Activated naive CD4-positive, alpha-beta T cell treated with anti-CD3 and anti-CD28 coated beads, Interleukin-2, amount 50 U/mL, for 16 hours (primary cell): ENCODE results near the gene NT5C2.
"Not testable (repeated sequence)": the region's sequence is repeated elsewhere in the genome, so short reads cannot be mapped to it uniquely, and the experiment has no call there.

Experiments
- DNase-seq: peaks from one replicate; pipeline ENCODE4 v3.0.0-alpha.2; 2020

NT5C2 gene

GRCh38 chr10:103193107-103193819 lies at the start of gene NT5C2:
Gene NT5C2, minus strand, starts transcription at chr10:103193272. Its CDS starts 18,314 bp downstream, at chr10:103174958.
- peak; percentile 84 for DNase-seq

DNA sequence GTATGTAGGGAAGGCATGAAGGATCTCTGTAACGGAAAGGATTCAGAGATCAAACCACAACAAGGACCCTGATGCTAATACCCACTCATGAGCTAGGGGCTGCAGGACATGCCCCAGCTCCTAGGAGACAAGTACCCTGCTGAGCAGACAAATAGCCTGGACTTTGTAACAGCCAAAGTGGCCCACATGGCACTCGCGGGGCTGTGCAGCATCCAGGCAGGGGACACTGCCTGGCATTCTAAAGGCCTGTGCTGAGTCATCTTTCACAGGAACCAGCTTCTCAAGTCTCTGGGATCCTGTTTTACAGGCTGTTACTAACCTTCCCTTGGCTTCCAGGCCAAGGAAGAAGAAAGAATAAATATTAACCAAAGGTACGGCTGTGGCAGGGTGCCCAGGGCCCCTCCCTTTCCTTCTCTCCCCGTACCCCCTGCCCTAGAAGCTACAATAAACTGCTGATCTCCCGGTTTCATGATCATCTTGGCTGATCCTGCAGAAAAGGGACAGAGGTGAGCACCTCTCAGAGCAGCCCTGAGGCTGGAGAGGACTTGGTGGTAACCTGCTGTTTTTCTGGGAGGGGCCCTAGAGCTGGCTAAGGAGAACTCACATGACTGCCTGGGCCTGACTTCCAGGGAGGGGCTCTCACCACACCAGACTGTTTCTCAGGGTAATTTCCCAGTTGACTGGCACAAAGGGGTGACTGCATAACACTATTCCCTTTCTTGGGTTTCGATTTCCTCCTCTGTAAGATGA lies 48.4 kb upstream of the NT5C2 start:
- no peak for DNase-seq

GRCh38 chr10:103238506-103239252 lies 45.6 kb upstream of the NT5C2 start:
- DNase-seq: no peak

- no peak for DNase-seq
Measured at GRCh38 chr10:103235775-103236174, 42.7 kb upstream of the NT5C2 start.

DNA sequence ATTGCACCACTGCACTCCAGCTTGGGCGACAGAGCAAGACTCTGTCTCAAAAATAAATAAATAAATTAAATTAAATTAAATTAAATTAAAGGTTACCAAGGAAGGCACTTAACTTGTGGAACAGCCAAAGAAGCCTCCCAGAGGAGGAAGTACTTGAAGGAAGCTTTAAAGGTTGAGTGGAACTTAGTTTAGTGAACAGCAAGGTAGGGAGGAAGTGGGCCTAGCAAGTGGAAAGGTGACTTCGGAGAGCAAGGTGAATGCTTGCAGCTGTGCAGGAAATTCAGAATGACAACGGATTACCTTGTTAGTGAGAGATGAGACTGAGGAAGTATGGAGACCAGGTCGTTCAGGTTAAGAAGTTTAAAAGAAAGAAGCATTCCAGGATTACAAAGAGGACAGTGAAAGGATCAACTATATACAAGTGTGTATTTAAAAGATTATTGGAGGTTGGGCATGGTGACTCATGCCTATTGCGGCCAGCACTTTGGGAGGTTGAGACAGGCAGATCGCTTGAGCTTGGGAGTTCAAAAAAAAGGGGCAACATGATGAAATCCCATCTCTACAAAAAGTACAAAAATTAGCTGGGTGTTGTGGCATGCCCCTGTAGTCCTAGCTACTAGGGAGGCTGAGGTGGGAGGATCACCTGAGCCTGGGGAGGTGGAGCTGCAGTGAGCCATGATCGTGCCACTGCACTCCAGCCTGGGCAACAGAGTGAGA lies 39.9 kb upstream of the NT5C2 start:
- DNase-seq: no peak

GRCh38 chr10:103232131-103232673 lies 39.1 kb upstream of the NT5C2 start:
- DNase-seq: no peak

GRCh38 chr10:103231047-103231551 lies 38.0 kb upstream of the NT5C2 start:
- DNase-seq: no peak

DNA sequence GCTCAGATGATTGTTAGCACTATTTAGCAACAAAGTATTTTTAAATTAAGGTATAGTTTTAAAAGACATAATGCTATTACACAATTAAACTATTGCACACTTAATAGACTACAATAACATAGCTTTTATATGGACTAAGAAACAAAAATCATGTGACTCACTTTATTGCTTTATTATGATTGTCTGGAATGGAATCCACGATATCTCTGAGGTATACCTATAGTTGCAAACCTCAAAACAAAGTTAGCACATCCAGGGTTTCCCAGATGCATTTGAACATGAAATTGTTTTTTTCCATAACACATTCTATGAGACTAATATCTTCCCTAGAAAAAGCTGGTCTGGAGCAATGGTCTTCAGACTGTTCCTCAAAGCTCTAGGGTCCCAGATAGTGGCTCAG lies 34.3 kb upstream of the NT5C2 start:
- no peak for DNase-seq

GRCh38 chr10:103225939-103226338 lies 32.9 kb upstream of the NT5C2 start:
- DNase-seq: no peak

DNA sequence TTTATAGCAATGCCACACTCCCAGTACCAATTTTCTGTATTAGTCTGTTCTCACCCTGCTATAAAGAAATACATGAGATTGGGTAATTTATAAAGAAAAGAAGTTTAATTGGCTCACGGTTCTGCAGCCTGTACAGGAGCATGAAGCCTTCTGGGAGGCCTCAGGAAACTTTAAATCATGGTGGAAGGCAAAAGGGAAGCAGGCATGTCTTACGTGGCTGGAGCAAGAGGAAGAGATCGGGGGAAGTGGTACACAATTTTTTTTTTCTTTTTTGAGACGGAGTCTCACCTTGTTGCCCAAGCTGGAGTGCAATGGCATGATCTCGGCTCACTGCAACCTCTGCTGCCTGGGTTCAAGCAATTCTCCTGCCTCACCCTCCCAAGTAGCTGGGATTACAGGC lies 31.6 kb upstream of the NT5C2 start:
- DNase-seq: not testable (repeated sequence)

- no peak for DNase-seq
Measured at GRCh38 chr10:103224133-103224532, 31.1 kb upstream of the NT5C2 start.

DNA sequence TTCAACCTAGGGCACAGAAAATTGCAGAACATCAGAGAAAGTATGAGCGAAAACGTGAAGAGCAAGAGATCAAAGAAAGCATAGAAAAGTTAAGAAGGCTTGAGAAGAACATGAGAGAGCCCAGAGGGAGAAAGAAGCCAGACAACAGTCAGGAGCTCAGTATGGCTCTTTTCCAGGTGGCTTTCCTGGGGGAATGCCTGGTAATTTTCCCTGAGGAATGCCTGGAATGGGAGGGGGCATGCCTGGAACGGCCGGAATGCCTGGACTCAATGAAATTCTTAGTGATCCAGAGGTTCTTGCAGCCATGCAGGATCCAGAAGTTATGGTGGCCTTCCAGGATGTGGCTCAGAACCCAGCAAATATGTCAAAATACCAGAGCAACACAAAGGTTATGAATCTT lies 23.3 kb upstream of the NT5C2 start:
- DNase-seq: not testable (repeated sequence)

DNA sequence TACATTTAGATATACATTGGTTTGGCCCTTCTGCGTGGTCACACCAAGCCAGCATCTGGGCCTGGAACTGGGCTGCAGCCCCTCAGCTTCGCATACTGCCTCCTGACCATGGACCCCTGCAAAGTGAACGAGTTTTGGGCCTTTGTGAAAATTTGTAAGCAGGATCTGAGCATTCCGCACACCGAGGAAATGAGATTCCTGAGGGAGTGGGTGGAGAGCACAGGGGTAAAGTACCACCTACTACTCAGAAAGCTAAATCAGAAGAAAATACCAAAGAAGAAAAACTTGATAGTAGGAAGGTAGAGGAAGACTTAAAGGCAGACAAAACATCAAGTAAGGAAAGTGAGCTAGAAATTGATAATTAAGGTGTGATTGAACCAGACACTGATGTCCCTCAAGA lies 22.5 kb upstream of the NT5C2 start:
- DNase-seq: no peak

DNA sequence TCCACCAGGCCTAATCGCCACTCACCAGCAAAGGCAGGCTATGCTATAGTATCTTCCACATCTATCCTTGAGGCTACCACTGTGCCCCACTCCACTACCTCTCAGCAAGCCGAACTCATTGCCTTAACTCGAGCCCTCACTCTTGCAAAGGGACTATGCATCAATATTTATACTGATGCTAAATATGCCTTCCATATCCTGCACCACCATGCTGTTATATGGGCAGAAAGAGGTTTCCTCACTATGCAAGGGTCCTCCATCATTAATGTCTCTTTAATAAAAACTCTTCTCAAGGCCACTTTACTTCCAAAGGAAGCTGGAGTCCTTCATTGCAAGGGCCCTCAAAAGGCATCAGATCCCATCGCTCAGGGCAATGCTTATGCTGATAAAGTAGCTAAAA lies 17.2 kb upstream of the NT5C2 start:
- DNase-seq: not testable (repeated sequence)

GRCh38 chr10:103207643-103208042 lies 14.6 kb upstream of the NT5C2 start:
- not testable (repeated sequence) for DNase-seq

DNA sequence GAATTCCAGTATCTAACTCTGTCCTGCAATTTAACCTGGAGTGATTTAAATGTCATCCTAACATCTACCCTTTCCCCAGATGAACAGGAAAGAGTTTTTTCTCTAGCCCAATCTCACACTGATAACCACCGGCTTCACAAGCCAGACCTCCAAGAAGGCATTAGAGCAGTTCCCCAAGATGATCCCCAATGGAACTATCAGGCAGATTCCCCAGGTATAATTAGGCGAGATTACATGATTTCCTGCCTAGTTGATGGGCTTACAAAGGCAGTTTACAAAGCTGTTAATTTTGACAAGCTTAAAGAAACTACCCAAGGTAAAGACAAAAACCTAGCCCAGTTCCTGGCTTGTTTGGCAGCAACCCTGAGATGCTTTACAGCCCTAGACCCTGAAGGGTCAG lies 14.1 kb upstream of the NT5C2 start:
- DNase-seq: no peak

GRCh38 chr10:103206715-103207114 lies 13.6 kb upstream of the NT5C2 start:
- not testable (repeated sequence) for DNase-seq

GRCh38 chr10:103205401-103205800 lies 12.3 kb upstream of the NT5C2 start:
- DNase-seq: not testable (repeated sequence)

DNA sequence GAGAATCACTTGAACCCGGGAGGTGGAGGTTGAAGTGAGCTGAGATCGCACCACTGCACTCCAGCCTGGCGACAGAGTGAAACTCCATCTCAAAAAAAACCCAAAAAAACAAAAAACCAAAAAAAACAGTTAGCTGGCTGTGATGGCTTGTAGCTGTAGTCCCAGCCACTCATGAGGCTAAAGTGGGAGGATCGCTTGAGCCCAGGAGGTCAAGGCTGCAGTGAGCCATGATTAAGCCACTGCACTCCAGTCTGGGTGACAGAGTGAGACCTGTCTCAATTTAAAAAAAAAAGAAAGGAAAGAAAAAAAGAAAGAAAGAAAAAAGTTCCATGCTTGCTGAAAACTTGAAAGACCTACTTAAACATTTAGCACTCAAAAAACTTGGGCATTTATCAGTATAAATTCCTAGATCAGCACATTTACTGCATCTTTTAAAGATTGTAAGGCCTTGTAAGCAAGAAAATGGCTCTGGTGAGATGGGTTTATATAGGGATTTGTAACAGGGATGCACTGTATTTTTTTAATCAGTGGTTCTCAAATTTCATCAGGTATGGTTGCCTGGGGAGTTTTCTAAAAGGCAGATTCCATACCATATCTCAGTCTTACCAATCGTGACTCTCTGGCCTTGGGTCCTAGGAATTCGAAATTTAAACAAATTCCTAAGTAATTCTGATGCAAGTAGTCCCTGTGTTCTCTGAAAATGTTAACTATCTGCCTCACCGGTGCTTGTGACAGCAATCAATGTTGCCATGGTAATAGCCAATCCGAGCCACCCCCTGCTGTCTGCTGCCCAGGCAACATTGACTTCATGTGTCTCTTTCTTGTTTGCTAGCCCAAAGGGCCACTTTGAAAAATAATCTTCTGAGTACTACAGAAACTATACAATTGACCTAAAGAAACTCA lies 11.5 kb upstream of the NT5C2 start:
- DNase-seq: no peak

DNA sequence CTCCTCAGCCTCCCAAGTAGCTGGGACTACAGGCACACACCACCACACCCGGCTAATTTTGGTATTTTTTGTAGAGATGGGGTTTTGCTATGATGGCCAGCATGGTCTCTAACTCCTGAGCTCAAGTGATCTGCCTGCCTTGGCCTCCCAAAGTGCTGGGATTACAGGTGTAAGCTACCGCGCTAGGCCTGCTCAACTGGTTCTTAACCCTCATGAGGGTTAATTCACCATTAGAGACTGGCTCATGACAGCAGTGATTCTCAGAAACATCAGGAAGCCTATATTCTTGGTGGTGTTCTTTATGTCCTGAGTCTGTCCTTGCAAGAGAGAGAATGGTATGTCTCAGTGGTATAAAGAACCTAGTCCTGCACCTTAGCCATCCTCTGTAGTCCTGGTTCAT lies 10.4 kb upstream of the NT5C2 start:
- DNase-seq: no peak

- DNase-seq: no peak
Measured at GRCh38 chr10:103202319-103202718, 9.2 kb upstream of the NT5C2 start.
